ENCODE measurements around the gene MAZ. TPM values are rescaled to one million over a fixed set of nuclear protein-coding genes. Genes with fewer than 3 reads are reported as not detected.
"Not testable (repeated sequence)": the region's sequence is repeated elsewhere in the genome, so short reads cannot be mapped to it uniquely, and the experiment has no call there.

The MAZ gene
- 103 TPM for total RNA-seq (ENCODE audit: insufficient read depth, low replicate concordance)

- no peak for DNase-seq (ENCODE audit: low spot score)
These were observed at the start of gene MAZ for GRCh38 chr16:29806099-29806579. TSS of gene MAZ (plus strand) at chr16:29806529. CDS start at chr16:29806702, 173 bp downstream.

GRCh38 chr16:29756654-29757053 is 49.7 kb upstream of the MAZ start:
- DNase-seq (ENCODE audit: low spot score): no peak

GRCh38 chr16:29757086-29757485 is 49.2 kb upstream of the MAZ start:
- not testable (repeated sequence) for DNase-seq (ENCODE audit: low spot score)

GRCh38 chr16:29757950-29758466 is 48.3 kb upstream of the MAZ start:
- DNase-seq (ENCODE audit: low spot score): peak; percentile 87

- DNase-seq (ENCODE audit: low spot score): no peak
These were observed 45.6 kb upstream of the MAZ start for GRCh38 chr16:29760567-29761279.

- DNase-seq (ENCODE audit: low spot score): not testable (repeated sequence)
These were observed 45.1 kb upstream of the MAZ start for GRCh38 chr16:29761280-29761651.

- no peak for DNase-seq (ENCODE audit: low spot score)
These were observed 44.4 kb upstream of the MAZ start for GRCh38 chr16:29761882-29762281.

- no peak for DNase-seq (ENCODE audit: low spot score)
These were observed 43.0 kb upstream of the MAZ start for GRCh38 chr16:29763326-29763725.

- DNase-seq (ENCODE audit: low spot score): no peak
These were observed 40.9 kb upstream of the MAZ start for GRCh38 chr16:29765167-29766032.

- no peak for DNase-seq (ENCODE audit: low spot score)
These were observed 39.8 kb upstream of the MAZ start for GRCh38 chr16:29766571-29766970.

GRCh38 chr16:29767062-29767461 is 39.3 kb upstream of the MAZ start:
- DNase-seq (ENCODE audit: low spot score): no peak

- no peak for DNase-seq (ENCODE audit: low spot score)
These were observed 36.8 kb upstream of the MAZ start for GRCh38 chr16:29769507-29769906.

GRCh38 chr16:29770250-29770929 is 35.9 kb upstream of the MAZ start:
- DNase-seq (ENCODE audit: low spot score): no peak

GRCh38 chr16:29772330-29772729 is 34.0 kb upstream of the MAZ start:
- not testable (repeated sequence) for DNase-seq (ENCODE audit: low spot score)

- no peak for DNase-seq (ENCODE audit: low spot score)
These were observed 31.6 kb upstream of the MAZ start for GRCh38 chr16:29774730-29775129.

- peak; percentile 73 for DNase-seq (ENCODE audit: low spot score)
These were observed 30.5 kb upstream of the MAZ start for GRCh38 chr16:29775742-29776408.

GRCh38 chr16:29777576-29778350 is 28.6 kb upstream of the MAZ start, which contains the start of gene ZG16:
TSS of gene ZG16 (plus strand) at chr16:29778256. CDS start at chr16:29779267, 1,011 bp downstream.
- no peak for DNase-seq (ENCODE audit: low spot score)

- peak; percentile 26 for DNase-seq (ENCODE audit: low spot score)
These were observed 26.9 kb upstream of the MAZ start for GRCh38 chr16:29779474-29779873.

GRCh38 chr16:29783094-29783953 is 23.0 kb upstream of the MAZ start:
- DNase-seq (ENCODE audit: low spot score): peak; percentile 27
